LNCaP clone FGC (cell line): Measurements from ENCODE around the gene TBX22.
"Not testable (repeated sequence)": the region's sequence is repeated elsewhere in the genome, so short reads cannot be mapped to it uniquely, and the experiment has no call there.

Experiments
- DNase-seq: peaks from one replicate; pipeline ENCODE4 v3.0.0-alpha.2; 2011; ENCODE audit warnings: low read depth
- H3K4me3 ChIP-seq: 2 replicates; pipeline ENCODE4 v1.5.1; 2011; ENCODE audit warnings: mild to moderate bottlenecking, low read depth, low read length, control low read depth
- TF ChIP-seq, protein P1 (sequence below): IDR thresholded peaks from 2 replicates; pipeline ENCODE4 v1.5.1; 2012; ENCODE audit warnings: mild to moderate bottlenecking; ENCODE audit not compliant: control insufficient read depth, insufficient read depth; ENCODE audit errors: extremely low read depth

The TBX22 gene

DNA sequence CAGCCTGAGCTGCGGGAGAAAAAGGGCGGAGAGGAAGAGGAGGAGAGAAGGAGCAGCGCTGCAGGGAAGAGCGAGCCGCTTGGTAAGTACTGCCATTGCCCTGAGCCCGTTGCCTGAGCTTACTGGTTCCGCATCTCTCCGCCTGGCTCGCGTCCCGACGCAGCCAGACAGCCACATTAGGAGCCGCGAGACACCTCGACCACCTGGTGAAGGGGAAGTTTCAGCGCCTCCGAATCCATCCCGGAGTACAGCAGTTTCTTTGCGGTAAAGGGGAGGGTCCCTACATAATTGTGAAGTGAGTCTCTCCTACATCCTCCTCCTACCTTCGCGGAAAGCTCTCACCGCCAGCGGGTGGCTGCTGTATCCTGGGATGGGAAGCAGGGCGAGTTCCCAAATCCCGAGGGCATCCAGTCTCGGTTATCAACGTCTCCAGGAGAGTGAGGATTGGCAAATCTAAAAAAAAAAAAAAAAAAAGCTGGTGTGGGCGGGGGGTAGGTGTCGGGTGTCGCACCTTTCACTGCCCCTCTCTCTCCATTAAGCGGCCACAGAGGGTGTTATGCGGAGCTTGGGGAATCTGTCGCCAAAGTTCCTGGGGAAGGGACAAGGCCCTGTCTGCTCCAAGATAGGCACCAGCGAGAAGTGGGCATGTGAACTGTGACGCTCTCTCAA, 7.9 kb downstream of the TBX22 start:
- DNase-seq, result no peak
- H3K4me3 ChIP-seq, result no peak overlapping the region
- TF ChIP-seq, protein P1, sequence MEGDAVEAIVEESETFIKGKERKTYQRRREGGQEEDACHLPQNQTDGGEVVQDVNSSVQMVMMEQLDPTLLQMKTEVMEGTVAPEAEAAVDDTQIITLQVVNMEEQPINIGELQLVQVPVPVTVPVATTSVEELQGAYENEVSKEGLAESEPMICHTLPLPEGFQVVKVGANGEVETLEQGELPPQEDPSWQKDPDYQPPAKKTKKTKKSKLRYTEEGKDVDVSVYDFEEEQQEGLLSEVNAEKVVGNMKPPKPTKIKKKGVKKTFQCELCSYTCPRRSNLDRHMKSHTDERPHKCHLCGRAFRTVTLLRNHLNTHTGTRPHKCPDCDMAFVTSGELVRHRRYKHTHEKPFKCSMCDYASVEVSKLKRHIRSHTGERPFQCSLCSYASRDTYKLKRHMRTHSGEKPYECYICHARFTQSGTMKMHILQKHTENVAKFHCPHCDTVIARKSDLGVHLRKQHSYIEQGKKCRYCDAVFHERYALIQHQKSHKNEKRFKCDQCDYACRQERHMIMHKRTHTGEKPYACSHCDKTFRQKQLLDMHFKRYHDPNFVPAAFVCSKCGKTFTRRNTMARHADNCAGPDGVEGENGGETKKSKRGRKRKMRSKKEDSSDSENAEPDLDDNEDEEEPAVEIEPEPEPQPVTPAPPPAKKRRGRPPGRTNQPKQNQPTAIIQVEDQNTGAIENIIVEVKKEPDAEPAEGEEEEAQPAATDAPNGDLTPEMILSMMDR, result no peak

DNA sequence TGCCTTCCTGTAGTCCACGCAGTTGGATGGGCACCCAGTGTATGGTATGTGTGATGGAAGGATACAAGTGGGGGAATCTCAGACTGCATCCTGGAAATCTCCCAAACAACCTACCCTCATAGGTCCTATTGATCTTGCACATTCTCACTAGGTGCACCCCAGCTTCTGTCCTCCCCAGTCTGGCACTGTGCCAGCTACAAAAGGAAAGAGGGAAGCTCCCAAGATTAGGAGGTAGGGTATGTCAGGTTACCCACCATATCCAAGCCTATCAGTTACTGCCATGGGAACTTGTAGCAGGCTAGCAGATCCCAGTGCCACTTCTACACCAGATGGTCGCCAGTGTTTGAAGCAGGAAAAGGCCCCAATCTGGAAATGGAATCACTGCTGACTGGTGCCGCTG, 11.6 kb downstream of the TBX22 start:
- no peak for DNase-seq
- H3K4me3 ChIP-seq, result no peak overlapping the region
- TF ChIP-seq, protein P1, result no peak

- not testable (repeated sequence) for DNase-seq, H3K4me3 ChIP-seq
Observed at GRCh38 chrX:80066156-80066555, 51.6 kb downstream of the TBX22 start.

- not testable (repeated sequence) for DNase-seq, H3K4me3 ChIP-seq
Observed at GRCh38 chrX:80075625-80076024, 61.1 kb downstream of the TBX22 start.
